KMS-11 (cell line): Measurements from ENCODE around the gene NOP53.
"Not testable (repeated sequence)": the region's sequence is repeated elsewhere in the genome, so short reads cannot be mapped to it uniquely, and the experiment has no call there.

Experiments
- H2AFZ ChIP-seq: fragments of 200-600 bp; sonication (generic); 2 replicates; pipeline ENCODE4 v1.6.1; 2016; ENCODE audit warnings: antibody characterized with exemption, mixed run types, low read depth
- H3K27ac ChIP-seq: fragments of 200-600 bp; sonication (generic); 2 replicates; pipeline ENCODE4 v1.6.1; 2016; ENCODE audit warnings: mild to moderate bottlenecking, mixed run types
- H3K27me3 ChIP-seq: fragments of 200-600 bp; sonication (generic); 2 replicates; pipeline ENCODE4 v1.6.1; 2017; ENCODE audit warnings: mild to moderate bottlenecking, low read depth, mixed run types, moderate library complexity; ENCODE audit not compliant: insufficient read depth
- H3K36me3 ChIP-seq: fragments of 200-600 bp; sonication (generic); 2 replicates; pipeline ENCODE4 v1.6.1; 2017; ENCODE audit warnings: mild to moderate bottlenecking, mixed run types; ENCODE audit not compliant: insufficient read depth
- H3K4me1 ChIP-seq: fragments of 200-600 bp; sonication (generic); 2 replicates; pipeline ENCODE4 v1.6.1; 2016; ENCODE audit warnings: mild to moderate bottlenecking, low read depth, mixed run types; ENCODE audit not compliant: poor library complexity, severe bottlenecking
- H3K4me2 ChIP-seq: fragments of 200-600 bp; sonication (generic); 2 replicates; pipeline ENCODE4 v1.7.0; 2016; ENCODE audit warnings: mild to moderate bottlenecking, mixed run types
- H3K4me3 ChIP-seq: fragments of 200-600 bp; sonication (generic); IDR thresholded peaks from 2 replicates; pipeline ENCODE4 v1.6.1; 2017; ENCODE audit warnings: low read depth, low read length, mixed read lengths; ENCODE audit not compliant: insufficient read depth
- H3K79me2 ChIP-seq: fragments of 200-600 bp; sonication (generic); 2 replicates; pipeline ENCODE4 v1.6.1; 2016; ENCODE audit warnings: low read depth, mixed run types; ENCODE audit not compliant: insufficient read depth
- H3K9ac ChIP-seq: fragments of 200-600 bp; sonication (generic); 2 replicates; pipeline ENCODE4 v1.6.1; 2016; ENCODE audit warnings: mild to moderate bottlenecking, mixed run types
- H4K20me1 ChIP-seq: fragments of 200-600 bp; sonication (generic); 2 replicates; pipeline ENCODE4 v1.6.1; 2016; ENCODE audit warnings: mild to moderate bottlenecking, mixed run types; ENCODE audit not compliant: insufficient read depth
- TF ChIP-seq, protein P1 (sequence below): fragments of 200-600 bp; sonication (generic); conservative IDR thresholded peaks from 2 replicates; pipeline ENCODE4 v1.6.1; 2017; ENCODE audit warnings: low read depth, mild to moderate bottlenecking, antibody characterized with exemption, low read length, moderate library complexity, mixed read lengths

The NOP53 gene

DNA sequence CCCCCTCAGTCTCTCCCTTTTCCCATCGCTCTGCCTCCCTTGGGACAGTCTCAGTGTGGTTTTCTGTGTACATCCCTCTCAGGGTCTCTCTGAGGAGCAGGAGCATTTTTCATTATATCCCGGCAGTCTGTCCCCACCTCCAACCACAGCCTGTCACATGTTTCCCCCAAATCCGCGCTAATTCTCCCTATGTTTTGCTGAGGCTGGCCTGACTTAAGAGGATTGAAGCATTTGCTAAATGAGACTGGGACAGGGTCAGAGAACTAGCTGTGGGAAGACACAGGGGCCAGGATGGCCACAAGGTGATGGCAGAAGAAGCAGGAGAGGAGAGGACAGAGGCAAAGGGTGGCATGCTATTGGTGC, 53.5 kb downstream of the NOP53 start:
- no peaks in the 10 kb centered on the region for H3K79me2 ChIP-seq
- no peak overlapping the region for H3K27ac ChIP-seq
- no peak overlapping the region for H3K4me2 ChIP-seq
- H3K36me3 ChIP-seq = no peaks in the 10 kb centered on the region
- TF ChIP-seq, protein P1, sequence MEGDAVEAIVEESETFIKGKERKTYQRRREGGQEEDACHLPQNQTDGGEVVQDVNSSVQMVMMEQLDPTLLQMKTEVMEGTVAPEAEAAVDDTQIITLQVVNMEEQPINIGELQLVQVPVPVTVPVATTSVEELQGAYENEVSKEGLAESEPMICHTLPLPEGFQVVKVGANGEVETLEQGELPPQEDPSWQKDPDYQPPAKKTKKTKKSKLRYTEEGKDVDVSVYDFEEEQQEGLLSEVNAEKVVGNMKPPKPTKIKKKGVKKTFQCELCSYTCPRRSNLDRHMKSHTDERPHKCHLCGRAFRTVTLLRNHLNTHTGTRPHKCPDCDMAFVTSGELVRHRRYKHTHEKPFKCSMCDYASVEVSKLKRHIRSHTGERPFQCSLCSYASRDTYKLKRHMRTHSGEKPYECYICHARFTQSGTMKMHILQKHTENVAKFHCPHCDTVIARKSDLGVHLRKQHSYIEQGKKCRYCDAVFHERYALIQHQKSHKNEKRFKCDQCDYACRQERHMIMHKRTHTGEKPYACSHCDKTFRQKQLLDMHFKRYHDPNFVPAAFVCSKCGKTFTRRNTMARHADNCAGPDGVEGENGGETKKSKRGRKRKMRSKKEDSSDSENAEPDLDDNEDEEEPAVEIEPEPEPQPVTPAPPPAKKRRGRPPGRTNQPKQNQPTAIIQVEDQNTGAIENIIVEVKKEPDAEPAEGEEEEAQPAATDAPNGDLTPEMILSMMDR = no peak
- no peak overlapping the region for H2AFZ ChIP-seq
- H3K4me3 ChIP-seq = no peak overlapping the region
- no peaks in the 10 kb centered on the region for H4K20me1 ChIP-seq
- H3K27me3 ChIP-seq = peaks cover 28% of the 10 kb centered on the region
- H3K4me1 ChIP-seq = no peaks in the 10 kb centered on the region
- no peak overlapping the region for H3K9ac ChIP-seq

DNA sequence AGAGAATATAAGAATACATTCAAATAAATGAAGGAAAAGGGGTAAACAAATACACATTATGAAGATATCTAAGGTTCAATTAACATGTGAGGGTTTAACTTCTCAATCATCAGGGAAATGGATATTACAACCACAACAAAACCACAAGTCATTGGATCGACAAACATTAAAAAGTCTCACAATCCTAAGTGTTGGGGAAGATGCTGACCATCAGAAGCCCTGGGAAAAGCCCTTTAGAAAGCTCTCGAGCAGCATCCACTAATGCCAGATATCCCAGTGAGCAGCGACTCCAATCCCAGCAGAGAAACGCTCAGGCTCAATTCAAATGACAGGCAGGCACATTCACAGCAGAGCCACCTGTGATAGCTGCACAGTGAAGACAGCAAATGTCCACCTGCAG, 55.9 kb downstream of the NOP53 start:
- peaks cover 26% of the 10 kb centered on the region for H3K27me3 ChIP-seq
- no peak overlapping the region for H3K4me2 ChIP-seq
- no peak overlapping the region for H2AFZ ChIP-seq
- no peak overlapping the region for H3K4me3 ChIP-seq
- no peak overlapping the region for H3K9ac ChIP-seq
- TF ChIP-seq, protein P1 = no peak
- H4K20me1 ChIP-seq = no peaks in the 10 kb centered on the region
- no peaks in the 10 kb centered on the region for H3K36me3 ChIP-seq
- H3K27ac ChIP-seq = no peak overlapping the region
- H3K4me1 ChIP-seq = no peaks in the 10 kb centered on the region
- H3K79me2 ChIP-seq = no peaks in the 10 kb centered on the region

GRCh38 chr19:47802521-47803043, 57.2 kb downstream of the NOP53 start:
- TF ChIP-seq, protein P1 = no peak
- H2AFZ ChIP-seq = no peak overlapping the region
- H3K27ac ChIP-seq = no peak overlapping the region

GRCh38 chr19:47803148-47803547, 57.8 kb downstream of the NOP53 start:
- not testable (repeated sequence) for H3K27ac ChIP-seq, H3K36me3 ChIP-seq, H3K4me3 ChIP-seq, H4K20me1 ChIP-seq, H3K79me2 ChIP-seq, H3K4me1 ChIP-seq, H2AFZ ChIP-seq, H3K4me2 ChIP-seq, H3K9ac ChIP-seq
- peaks cover 18% of the 10 kb centered on the region for H3K27me3 ChIP-seq

More at GRCh38 chr19:47802521-47803043, 57.2 kb downstream of the NOP53 start:
- H3K79me2 ChIP-seq = no peaks in the 10 kb centered on the region
- H3K4me3 ChIP-seq = no peak overlapping the region
- H3K36me3 ChIP-seq = no peaks in the 10 kb centered on the region
- H3K4me2 ChIP-seq = no peak overlapping the region
- no peak overlapping the region for H3K9ac ChIP-seq
- H4K20me1 ChIP-seq = no peaks in the 10 kb centered on the region
- H3K4me1 ChIP-seq = no peaks in the 10 kb centered on the region
- peaks cover 24% of the 10 kb centered on the region for H3K27me3 ChIP-seq

- H4K20me1 ChIP-seq, H3K36me3 ChIP-seq, H2AFZ ChIP-seq, H3K4me1 ChIP-seq, H3K9ac ChIP-seq, H3K4me3 ChIP-seq, H3K4me2 ChIP-seq, H3K79me2 ChIP-seq, H3K27ac ChIP-seq: not testable (repeated sequence)
- H3K27me3 ChIP-seq = peaks cover 13% of the 10 kb centered on the region; the same call in 1 of the 2 replicates
Measured at GRCh38 chr19:47803671-47804070, 58.3 kb downstream of the NOP53 start.

DNA sequence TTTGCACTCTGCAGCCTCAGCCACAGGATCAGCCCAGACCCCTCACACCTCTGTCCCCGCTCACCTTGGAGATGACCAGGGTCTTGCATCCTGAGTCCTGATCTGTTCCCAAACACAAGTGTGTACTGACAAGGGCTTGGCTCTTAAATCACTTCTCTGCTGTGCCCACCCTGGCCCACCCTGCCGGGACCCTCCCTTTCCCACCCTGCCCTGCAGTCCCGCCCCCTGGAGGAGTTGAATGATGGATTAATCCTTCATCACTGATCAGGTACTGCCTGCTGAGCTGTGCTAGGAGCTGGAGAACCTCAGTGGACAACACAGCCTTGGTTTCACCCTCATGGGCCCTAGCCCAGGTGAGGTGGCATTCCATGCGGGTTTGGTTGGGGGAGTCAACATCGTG, 59.1 kb downstream of the NOP53 start, which contains the start of gene TPRX1:
TPRX1 (minus strand) TSS at position 101 of the 400 bp plus-strand sequence; CDS start at position 89, 12 bp downstream.
- not testable (repeated sequence) for H3K36me3 ChIP-seq, H2AFZ ChIP-seq, H3K9ac ChIP-seq, H3K27ac ChIP-seq, H3K4me1 ChIP-seq, H4K20me1 ChIP-seq, H3K79me2 ChIP-seq, H3K4me2 ChIP-seq, H3K4me3 ChIP-seq
- peaks cover 10% of the 10 kb centered on the region; the same call in 1 of the 2 replicates for H3K27me3 ChIP-seq
